Activated CD8-positive, alpha-beta T cell treated with anti-CD3 and anti-CD28 coated beads for 36 hours (primary cell): ENCODE measurements around the gene HACD1. TPM values are rescaled to one million over a fixed set of nuclear protein-coding genes. Genes with fewer than 3 reads are reported as not detected.

Experiments
- ATAC-seq: fragments of 200-7000 bp; cut with Tn5 transposase; one replicate; pipeline ENCODE4 v1.10.0; 2021; ENCODE audit warnings: mild to moderate bottlenecking, moderate library complexity
- CTCF ChIA-PET: fragments of 350-600 bp; sonication (Branson Sonifier 250); formaldehyde crosslinking; loops from one replicate; lab custom pipeline; 2021; ENCODE audit warnings: antibody characterized with exemption; lab: Charles Lee
- POLR2A ChIA-PET: fragments of 350-600 bp; sonication (Branson Sonifier 250); formaldehyde crosslinking; loops from one replicate; lab custom pipeline; 2021; ENCODE audit warnings: antibody characterized with exemption; lab: Charles Lee
- DNase-seq: peaks from one replicate; pipeline ENCODE4 v3.0.0-alpha.2; 2020
- H3K27ac Mint-ChIP-seq: one replicate; pipeline ENCODE4 v1.8.0; 2021; ENCODE audit warnings: mild to moderate bottlenecking, mixed read lengths
- H3K27me3 Mint-ChIP-seq: one replicate; pipeline ENCODE4 v1.8.0; 2021; ENCODE audit warnings: mixed read lengths
- H3K36me3 Mint-ChIP-seq: one replicate; pipeline ENCODE4 v1.8.0; 2021; ENCODE audit warnings: low read depth, mixed read lengths
- H3K4me1 Mint-ChIP-seq: one replicate; pipeline ENCODE4 v1.8.0; 2021; ENCODE audit warnings: low read depth, mixed read lengths
- H3K4me3 Mint-ChIP-seq: one replicate; pipeline ENCODE4 v1.8.0; 2021; ENCODE audit warnings: mild to moderate bottlenecking, moderate library complexity, mixed read lengths
- H3K9me3 Mint-ChIP-seq: one replicate; pipeline ENCODE4 v1.8.0; 2021; ENCODE audit warnings: mixed read lengths
- CTCF ChIP-seq: fragments of 200-600 bp; IDR thresholded peaks from one replicate; pipeline ENCODE4 v1.8.0; 2022; ENCODE audit warnings: antibody characterized with exemption, mild to moderate bottlenecking
- intact Hi-C: fragments of 100-400 bp; cut with micrococcal nuclease; formaldehyde crosslinking; loops from one replicate; pipeline ENCODE4 v1.10.0; 2022
- total RNA-seq, 2 experiments: library from RNA; stranded (reverse); gene quantifications; one replicate each; pipeline ENCODE4 v1.2.3, GENCODE V29; 2021

Gene HACD1
- total RNA-seq, 2 experiments from 2014 or later = 2.6 to 2.8 TPM

GRCh38 chr10:17644485-17644943 lies 27.3 kb upstream of the HACD1 start:
- ATAC-seq (peak; percentile 4), DNase-seq (peak; percentile 24)
- Mint-ChIP-seq H3K4me3 (peak overlapping the region; percentile 90), H3K9me3 (peaks cover 5% of the 10 kb centered on the region), H3K36me3 (peaks cover 33% of the 10 kb centered on the region), H3K27me3 (no peaks in the 10 kb centered on the region), H3K27ac (peak overlapping the region; percentile 100), H3K4me1 (peaks cover 60% of the 10 kb centered on the region)
- ChIA-PET POLR2A (interaction anchor here (0.7 to 3.7 kb wide), 8 partner anchors 10 to 416 kb away, joined by 3 to 19 read pairs (median 4); partner anchors contain the start of gene HACD1), CTCF (interaction anchor here (0.6 to 1.9 kb wide), 11 partner anchors 9 to 236 kb away, joined by 3 to 10 read pairs (median 3); no protein-coding TSS in a partner anchor)
- intact Hi-C loops = loop anchor here (10.0 kb wide), 1 partner anchor 410 kb away; no protein-coding TSS in a partner anchor
- TF ChIP-seq CTCF = no peak

- ChIA-PET POLR2A (interaction anchor here (0.7 to 3.7 kb wide), 14 partner anchors 10 to 415 kb away, joined by 3 to 19 read pairs (median 4); partner anchors contain the start of gene HACD1), CTCF (interaction anchor here (0.6 to 1.9 kb wide), 15 partner anchors 9 to 100 kb away, joined by 3 to 10 read pairs (median 3); no protein-coding TSS in a partner anchor)
- DNase-seq (peak; percentile 96), ATAC-seq (peak; percentile 79)
- H3K9me3 Mint-ChIP-seq = peaks cover 5% of the 10 kb centered on the region
- peaks cover 32% of the 10 kb centered on the region for H3K36me3 Mint-ChIP-seq
- no peaks in the 10 kb centered on the region for H3K27me3 Mint-ChIP-seq
- no peak for TF ChIP-seq CTCF
- H3K27ac Mint-ChIP-seq = peak within 1 kb of the TSS; percentile 100
- intact Hi-C loops = loop anchor here (10.0 kb wide), 1 partner anchor 409 kb away; no protein-coding TSS in a partner anchor
- peak within 1 kb of the TSS; percentile 90 for H3K4me3 Mint-ChIP-seq
- H3K4me1 Mint-ChIP-seq = peaks cover 55% of the 10 kb centered on the region
These were observed 26.7 kb upstream of the HACD1 start, which contains the start of gene STAM for GRCh38 chr10:17643755-17644484. Gene STAM (plus strand): TSS chr10:17644151. CDS start chr10:17644340, 189 bp downstream.

GRCh38 chr10:17643339-17643754 lies 26.2 kb upstream of the HACD1 start:
- CTCF ChIA-PET = interaction anchor here (0.7 to 1.9 kb wide), 8 partner anchors 11 to 100 kb away, joined by 3 to 10 read pairs (median 4); no protein-coding TSS in a partner anchor
- ATAC-seq = peak; percentile 5
- peaks cover 50% of the 10 kb centered on the region for H3K4me1 Mint-ChIP-seq

GRCh38 chr10:17640331-17640816 lies 23.2 kb upstream of the HACD1 start:
- TF ChIP-seq CTCF = no peak
- ATAC-seq (no peak), DNase-seq (no peak)
- Mint-ChIP-seq H3K9me3 (no peaks in the 10 kb centered on the region), H3K4me3 (no peak overlapping the region), H3K4me1 (peaks cover 24% of the 10 kb centered on the region), H3K36me3 (peaks cover 9% of the 10 kb centered on the region), H3K27ac (no peak overlapping the region), H3K27me3 (no peaks in the 10 kb centered on the region)
- intact Hi-C loops = loop anchor here (10.0 kb wide), 1 partner anchor 406 kb away; no protein-coding TSS in a partner anchor
- POLR2A ChIA-PET = interaction anchor here (0.8 to 1.2 kb wide), 2 partner anchors 8 to 28 kb away, joined by 3 read pairs; no protein-coding TSS in a partner anchor
- CTCF ChIA-PET = no interaction called here

More at GRCh38 chr10:17643339-17643754, 26.2 kb upstream of the HACD1 start:
- H3K27ac Mint-ChIP-seq = peak overlapping the region; percentile 100
- no peaks in the 10 kb centered on the region for H3K27me3 Mint-ChIP-seq
- TF ChIP-seq CTCF = no peak
- POLR2A ChIA-PET = interaction anchor here (0.7 to 3.7 kb wide), 10 partner anchors 11 to 147 kb away, joined by 3 to 19 read pairs (median 4); no protein-coding TSS in a partner anchor
- H3K9me3 Mint-ChIP-seq = peaks cover 5% of the 10 kb centered on the region
- intact Hi-C loops = loop anchor here (10.0 kb wide), 1 partner anchor 409 kb away; no protein-coding TSS in a partner anchor
- DNase-seq = no peak
- peaks cover 30% of the 10 kb centered on the region for H3K36me3 Mint-ChIP-seq
- peak overlapping the region; percentile 90 for H3K4me3 Mint-ChIP-seq
